ENCODE measurements around the gene ATAD3A. TPM values are rescaled to one million over a fixed set of nuclear protein-coding genes. Genes with fewer than 3 reads are reported as not detected.

ATAD3A gene
- total RNA-seq, 2 experiments from 2014 or later: 61.7 to 65.1 TPM

DNA sequence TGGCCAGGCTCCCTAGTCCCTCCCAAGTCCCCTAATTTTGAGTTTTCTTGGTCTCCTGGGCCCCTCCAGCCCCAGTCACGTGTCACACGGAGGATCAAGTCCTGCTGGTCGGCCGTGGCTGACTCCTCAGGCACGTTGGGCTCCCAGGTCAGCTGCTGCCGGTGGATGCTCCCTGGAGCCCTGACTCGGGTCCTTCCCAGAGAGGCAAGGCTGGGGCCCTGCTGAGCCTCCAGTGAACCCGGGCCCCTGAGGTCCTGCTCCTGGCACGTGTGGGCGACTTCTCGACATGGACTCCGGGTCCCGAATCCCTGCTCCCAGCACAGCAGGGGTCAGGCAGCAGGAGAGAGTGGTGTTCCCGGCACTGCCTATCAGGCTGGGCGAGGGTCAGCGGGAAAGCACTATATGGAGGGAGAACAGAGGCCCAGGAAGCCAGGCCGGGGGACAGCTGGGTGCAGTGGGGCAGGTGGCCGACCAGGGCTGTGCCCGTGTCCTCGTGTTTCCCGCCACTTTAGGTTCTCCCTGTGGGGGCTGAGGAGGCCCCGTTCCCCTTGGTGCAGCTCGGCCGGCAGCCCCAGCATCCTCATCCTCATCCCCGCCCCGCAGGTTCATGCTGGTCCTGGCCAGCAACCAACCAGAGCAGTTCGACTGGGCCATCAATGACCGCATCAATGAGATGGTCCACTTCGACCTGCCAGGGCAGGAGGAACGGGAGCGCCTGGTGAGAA, 15.3 kb downstream of the ATAD3A start:
- Mint-ChIP-seq H3K9me3 (peaks cover 5% of the 10 kb centered on the region), H3K4me1 (ENCODE audit: low read depth) (no peaks in the 10 kb centered on the region), H3K4me3 (no peak overlapping the region), H3K36me3 (ENCODE audit: low read depth) (peaks cover 36% of the 10 kb centered on the region), H3K27ac (no peak overlapping the region), H3K27me3 (no peaks in the 10 kb centered on the region)
- CTCF ChIA-PET: no interaction called here
- intact Hi-C loops (cut with micrococcal nuclease): no loop called here
- POLR2A ChIA-PET: interaction anchor here (0.6 kb wide), 1 partner anchor 129 kb away, joined by 3 read pairs; no protein-coding TSS in a partner anchor
- no peak for DNase-seq
- TF ChIP-seq, protein P1, sequence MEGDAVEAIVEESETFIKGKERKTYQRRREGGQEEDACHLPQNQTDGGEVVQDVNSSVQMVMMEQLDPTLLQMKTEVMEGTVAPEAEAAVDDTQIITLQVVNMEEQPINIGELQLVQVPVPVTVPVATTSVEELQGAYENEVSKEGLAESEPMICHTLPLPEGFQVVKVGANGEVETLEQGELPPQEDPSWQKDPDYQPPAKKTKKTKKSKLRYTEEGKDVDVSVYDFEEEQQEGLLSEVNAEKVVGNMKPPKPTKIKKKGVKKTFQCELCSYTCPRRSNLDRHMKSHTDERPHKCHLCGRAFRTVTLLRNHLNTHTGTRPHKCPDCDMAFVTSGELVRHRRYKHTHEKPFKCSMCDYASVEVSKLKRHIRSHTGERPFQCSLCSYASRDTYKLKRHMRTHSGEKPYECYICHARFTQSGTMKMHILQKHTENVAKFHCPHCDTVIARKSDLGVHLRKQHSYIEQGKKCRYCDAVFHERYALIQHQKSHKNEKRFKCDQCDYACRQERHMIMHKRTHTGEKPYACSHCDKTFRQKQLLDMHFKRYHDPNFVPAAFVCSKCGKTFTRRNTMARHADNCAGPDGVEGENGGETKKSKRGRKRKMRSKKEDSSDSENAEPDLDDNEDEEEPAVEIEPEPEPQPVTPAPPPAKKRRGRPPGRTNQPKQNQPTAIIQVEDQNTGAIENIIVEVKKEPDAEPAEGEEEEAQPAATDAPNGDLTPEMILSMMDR (IDR thresholded peaks at IDR 0.05): no peak
- ATAC-seq: no peak

DNA sequence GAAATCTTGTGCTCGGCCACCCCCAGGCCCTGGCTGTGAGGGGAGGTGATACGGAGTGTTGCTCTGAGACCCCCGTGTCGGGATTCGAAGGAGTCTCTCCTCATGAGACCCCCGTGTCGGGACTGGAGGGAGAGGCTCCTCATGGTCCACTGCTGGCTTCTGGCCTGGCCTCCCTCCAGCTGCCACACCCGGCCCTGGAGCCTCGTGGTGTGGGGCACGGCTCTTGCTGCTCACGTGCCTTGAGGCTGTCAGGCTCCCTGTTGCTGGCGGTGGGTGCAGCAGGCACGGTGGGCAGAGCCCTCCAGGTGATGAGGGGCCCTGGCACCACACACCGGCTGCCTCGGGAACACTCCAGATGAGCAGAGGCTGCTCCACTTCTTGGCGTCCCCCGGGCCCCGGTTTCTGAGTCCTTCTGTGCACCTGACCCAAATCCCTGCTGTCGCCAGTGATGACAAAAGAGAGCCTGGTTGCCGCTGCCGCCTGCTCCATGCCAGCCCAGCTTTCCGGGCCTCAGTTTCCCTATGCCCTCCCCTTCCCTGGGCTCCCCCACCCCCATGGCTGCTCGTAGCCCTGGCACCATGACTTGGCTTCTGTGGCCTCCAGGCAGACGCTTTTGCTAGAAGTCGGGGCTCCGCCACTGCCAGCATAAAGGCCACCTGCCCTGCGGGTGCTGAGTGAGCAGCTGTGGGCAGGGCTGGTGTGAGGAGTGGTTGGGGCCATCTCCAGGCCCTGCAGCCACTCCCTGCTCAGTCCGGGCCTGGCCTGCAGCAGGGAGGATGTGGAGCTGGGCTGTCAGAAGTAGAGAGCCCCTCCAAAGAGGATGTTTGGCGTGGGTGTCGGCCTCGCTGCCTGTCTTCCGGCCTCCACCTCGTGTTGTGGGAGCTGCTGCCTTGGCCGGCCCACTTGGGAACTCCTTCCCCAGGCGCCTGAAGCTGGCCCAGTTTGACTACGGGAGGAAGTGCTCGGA, 16.6 kb downstream of the ATAD3A start:
- ATAC-seq (no peak), DNase-seq (no peak)
- Mint-ChIP-seq H3K9me3 (peaks cover 5% of the 10 kb centered on the region), H3K27me3 (no peaks in the 10 kb centered on the region), H3K4me3 (no peak overlapping the region), H3K4me1 (ENCODE audit: low read depth) (no peaks in the 10 kb centered on the region), H3K36me3 (ENCODE audit: low read depth) (peaks cover 34% of the 10 kb centered on the region), H3K27ac (no peak overlapping the region)
- TF ChIP-seq, protein P1 (IDR thresholded peaks at IDR 0.05): no peak
- intact Hi-C loops (cut with micrococcal nuclease): no loop called here
- ChIA-PET CTCF (no interaction called here), POLR2A (interaction anchor here (1.0 kb wide), 1 partner anchor 17 kb away, joined by 3 read pairs; the partner anchor contains the start of gene ATAD3A)

DNA sequence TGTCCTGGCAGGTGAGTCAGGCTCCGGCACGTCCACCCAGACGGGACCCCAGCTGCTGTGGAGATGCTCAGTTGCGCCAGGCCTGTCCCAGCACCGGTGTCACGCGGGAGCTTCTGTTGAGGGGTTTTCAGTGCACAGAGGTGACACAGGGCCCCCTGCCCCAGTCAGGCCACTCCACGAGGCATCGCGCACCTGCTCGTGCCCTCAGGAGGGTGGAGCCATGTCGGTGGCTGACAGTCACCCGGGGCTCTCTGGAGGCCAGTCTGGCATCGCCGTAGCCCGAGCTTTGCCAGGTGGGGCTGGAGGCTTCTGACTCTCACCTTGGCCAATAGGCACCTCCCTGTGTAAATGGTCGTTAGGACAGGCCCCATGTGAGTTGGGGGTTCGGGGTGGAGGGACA, 17.4 kb downstream of the ATAD3A start:
- intact Hi-C loops (cut with micrococcal nuclease): no loop called here
- CTCF ChIA-PET: no interaction called here
- H3K4me1 Mint-ChIP-seq (ENCODE audit: low read depth): no peaks in the 10 kb centered on the region
- H3K9me3 Mint-ChIP-seq: peaks cover 5% of the 10 kb centered on the region
- no peaks in the 10 kb centered on the region for H3K27me3 Mint-ChIP-seq
- H3K36me3 Mint-ChIP-seq (ENCODE audit: low read depth): peaks cover 33% of the 10 kb centered on the region
- TF ChIP-seq, protein P1 (IDR thresholded peaks at IDR 0.05): no peak
- no peak for ATAC-seq
- no peak overlapping the region for H3K27ac Mint-ChIP-seq
- POLR2A ChIA-PET: interaction anchor here (1.0 kb wide), 1 partner anchor 18 kb away, joined by 3 read pairs; the partner anchor contains the start of gene ATAD3A
- no peak overlapping the region for H3K4me3 Mint-ChIP-seq
- no peak for DNase-seq

DNA sequence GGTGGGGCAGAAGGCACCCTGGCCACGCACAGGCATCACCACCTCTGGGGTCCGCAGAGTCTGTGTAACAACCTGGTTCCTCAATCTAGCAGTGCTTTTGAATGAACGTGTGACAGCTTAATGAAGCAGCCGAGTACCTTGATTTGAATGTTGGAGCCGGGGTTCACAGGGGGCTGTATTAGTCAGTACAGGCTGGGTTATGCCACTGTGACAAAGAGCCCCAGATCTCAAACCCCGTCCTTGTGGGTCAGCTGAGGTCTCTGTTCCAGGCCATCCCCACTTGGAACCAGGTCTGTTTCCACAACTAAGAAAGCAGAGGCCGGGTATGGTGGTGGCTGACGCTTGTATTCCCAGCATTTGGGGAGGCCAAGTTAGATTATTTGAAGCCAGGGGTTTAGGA, 18.0 kb downstream of the ATAD3A start:
- Mint-ChIP-seq H3K36me3 (ENCODE audit: low read depth) (peaks cover 33% of the 10 kb centered on the region), H3K4me1 (ENCODE audit: low read depth) (no peaks in the 10 kb centered on the region), H3K27me3 (no peaks in the 10 kb centered on the region), H3K9me3 (peaks cover 5% of the 10 kb centered on the region), H3K4me3 (no peak overlapping the region), H3K27ac (no peak overlapping the region)
- DNase-seq: no peak
- no peak for ATAC-seq
- POLR2A ChIA-PET: interaction anchor here (1.0 kb wide), 1 partner anchor 19 kb away, joined by 3 read pairs; the partner anchor contains the start of gene ATAD3A
- CTCF ChIA-PET: interaction anchor here (1.2 kb wide), 1 partner anchor 12 kb away, joined by 3 read pairs; no protein-coding TSS in a partner anchor
- intact Hi-C loops (cut with micrococcal nuclease): no loop called here
- TF ChIP-seq, protein P1 (IDR thresholded peaks at IDR 0.05): no peak
